NCI-H2196 treated with DMSO at 0.1 percent for 48 hours (cell line): ENCODE data around the gene LCTL.

ENCODE experiments used
- DNase-seq: peaks from one replicate; lab custom pipeline; 2025; ENCODE audit not compliant: unreplicated experiment; lab: John Stamatoyannopoulos, UW

LCTL gene, protein sequence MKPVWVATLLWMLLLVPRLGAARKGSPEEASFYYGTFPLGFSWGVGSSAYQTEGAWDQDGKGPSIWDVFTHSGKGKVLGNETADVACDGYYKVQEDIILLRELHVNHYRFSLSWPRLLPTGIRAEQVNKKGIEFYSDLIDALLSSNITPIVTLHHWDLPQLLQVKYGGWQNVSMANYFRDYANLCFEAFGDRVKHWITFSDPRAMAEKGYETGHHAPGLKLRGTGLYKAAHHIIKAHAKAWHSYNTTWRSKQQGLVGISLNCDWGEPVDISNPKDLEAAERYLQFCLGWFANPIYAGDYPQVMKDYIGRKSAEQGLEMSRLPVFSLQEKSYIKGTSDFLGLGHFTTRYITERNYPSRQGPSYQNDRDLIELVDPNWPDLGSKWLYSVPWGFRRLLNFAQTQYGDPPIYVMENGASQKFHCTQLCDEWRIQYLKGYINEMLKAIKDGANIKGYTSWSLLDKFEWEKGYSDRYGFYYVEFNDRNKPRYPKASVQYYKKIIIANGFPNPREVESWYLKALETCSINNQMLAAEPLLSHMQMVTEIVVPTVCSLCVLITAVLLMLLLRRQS

DNA sequence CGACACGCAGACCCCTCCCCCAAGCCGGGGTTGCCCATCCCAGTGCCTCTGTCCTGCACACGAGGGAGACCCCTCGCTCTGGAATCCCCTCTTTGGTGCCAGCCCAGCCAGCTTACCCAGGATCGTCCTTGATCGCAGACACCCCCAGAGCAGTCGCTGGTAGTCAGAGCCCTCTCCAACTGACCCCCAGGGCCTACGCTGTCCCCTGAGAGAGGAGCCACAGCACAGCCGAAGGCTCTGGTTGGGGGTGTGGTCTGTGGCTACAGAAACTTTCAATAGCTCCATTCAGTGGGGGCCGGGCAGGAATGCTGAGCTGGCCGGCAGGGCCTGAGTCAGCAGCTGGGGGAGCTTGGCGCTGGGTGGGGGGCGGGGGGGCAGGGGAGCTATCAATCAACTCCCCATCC lies at the start of gene LCTL:
Gene LCTL (minus strand): TSS at position 258 of the 404 bp plus-strand sequence. CDS start 633 bp downstream, outside the sequence.
- DNase-seq = no peak

DNA sequence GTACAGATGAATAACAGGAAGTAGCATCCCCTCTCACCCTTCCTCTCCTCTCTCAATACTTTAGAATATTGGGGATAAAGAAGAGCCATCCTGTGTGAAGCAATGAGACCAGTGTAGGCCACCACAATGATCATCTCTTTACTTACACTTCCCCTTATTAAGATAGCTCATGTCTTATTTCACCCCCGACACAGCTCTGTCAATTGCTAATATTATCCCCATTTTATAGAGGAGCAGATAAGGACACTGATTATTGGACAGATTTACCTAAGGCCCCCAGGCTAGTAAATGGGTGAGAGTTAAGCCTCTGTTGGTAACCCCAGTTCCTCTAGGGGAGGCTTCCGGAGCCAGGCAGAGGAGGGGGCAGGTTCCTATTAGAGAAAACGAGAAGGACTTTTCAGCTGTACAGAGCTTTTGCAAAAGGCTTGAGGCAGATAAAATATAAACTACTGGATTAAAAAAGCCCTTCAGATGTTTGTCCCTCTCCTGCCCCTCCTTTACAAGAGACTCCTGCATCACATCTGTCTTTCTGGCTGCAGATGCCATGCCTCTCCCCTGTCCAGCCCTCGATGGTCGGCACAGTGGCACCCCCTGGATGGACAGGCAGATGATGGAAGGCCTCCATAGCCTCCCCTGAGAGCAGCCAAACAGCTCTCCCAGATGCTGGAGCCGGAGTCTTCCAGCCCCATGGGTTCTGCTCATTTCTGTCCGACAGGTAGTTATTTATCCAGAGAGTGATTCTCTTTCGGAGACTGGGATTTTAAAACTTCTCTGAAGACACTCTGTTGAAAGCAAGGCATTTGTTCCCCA lies 49.4 kb upstream of the LCTL start:
- no peak for DNase-seq

DNA sequence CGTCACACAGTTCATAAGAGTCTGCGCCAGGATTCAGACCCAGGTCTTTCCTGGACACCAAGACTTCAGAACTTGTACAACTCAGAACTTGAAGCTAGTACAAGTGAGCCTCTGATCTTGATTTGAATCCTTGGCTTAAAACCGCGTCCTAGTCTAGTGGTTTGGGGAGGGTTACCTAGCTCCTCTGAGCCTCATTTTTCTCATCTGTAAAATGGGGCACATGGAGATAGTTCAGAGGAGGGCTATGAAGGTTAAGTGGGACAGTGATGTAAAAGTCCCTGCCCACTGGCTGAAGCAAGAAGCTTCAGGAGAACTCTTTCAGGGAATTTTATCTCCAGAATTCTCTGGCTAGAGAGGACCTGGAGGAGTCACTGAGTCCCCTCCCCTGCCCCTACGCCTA lies 48.7 kb upstream of the LCTL start:
- DNase-seq = no peak

DNA sequence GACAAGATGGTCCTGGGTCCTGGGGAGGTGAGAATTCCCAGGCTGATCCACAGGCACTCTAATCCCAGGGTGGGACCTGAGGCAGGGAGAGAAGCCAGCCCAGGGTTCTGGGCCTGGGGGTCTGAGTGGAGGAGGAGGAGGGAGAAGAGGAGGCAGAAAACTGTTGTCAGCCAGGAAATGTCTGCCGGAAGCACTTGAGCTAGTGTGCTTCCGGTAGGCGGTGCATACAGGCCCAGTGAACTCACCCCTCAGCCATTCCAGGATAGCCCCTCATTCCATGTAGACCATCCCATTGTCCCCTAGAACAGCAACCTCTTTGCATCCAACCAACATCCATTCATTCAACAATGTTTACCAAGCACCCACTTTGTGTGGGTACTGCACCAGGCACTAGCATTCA lies 47.9 kb upstream of the LCTL start:
- no peak for DNase-seq

DNA sequence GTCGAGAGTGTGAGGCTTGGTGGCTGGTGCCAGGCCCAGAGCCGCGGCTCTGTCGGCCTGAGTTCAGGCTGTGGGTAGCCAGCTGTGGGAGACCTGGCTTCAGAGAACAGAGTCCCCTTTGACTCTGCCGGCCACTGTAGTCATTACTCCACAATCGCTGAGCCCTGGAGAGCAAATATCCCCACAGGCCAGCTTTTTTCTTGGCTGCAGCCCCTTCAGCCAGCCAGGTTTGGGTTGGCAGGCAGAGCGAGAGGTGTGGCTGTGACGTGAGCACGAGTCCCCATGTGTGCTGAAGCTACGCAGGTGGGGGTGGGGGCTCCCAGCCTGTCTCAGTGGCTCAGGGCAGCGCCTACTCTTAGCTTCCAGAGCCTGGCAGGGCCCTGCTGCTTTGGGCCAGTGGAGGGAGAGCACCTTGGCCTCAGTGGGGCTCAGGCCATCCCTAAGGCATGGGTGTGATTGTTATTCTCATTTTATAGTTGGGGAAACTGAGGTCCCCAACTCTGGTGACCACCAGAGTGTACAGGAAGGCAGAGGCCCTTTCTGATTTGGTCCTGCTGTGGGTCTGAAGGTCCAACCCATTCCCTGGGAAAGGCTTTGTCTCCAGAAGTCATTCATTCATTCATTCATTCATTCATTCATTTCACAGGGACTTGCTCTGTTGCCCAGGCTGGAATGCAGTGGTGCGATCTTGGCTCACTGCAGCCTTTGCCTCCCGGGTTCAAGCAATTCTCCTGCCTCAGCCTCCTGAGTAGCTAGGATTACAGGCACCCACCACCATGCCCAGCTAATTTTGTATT lies 45.7 kb upstream of the LCTL start:
- no peak for DNase-seq

DNA sequence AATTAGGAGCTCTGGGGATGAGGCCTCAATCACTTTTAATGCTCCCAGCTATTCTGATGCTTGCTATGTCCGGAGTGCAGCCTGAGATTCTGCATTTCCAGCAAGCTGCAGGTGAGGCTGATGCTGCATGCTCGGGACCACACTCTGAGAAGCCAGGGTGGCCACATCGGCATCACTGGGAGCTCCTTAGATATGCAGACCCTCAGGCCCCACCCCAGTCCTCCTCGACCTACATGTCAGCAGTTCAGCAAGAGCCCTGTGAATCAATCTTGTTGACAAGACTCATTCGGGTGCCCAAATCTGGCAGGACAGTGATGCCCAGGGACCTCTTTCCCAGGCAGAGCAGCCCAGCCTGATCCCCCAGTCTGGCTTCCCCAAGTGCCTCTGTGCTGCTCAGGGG lies 44.1 kb upstream of the LCTL start:
- DNase-seq = no peak

DNA sequence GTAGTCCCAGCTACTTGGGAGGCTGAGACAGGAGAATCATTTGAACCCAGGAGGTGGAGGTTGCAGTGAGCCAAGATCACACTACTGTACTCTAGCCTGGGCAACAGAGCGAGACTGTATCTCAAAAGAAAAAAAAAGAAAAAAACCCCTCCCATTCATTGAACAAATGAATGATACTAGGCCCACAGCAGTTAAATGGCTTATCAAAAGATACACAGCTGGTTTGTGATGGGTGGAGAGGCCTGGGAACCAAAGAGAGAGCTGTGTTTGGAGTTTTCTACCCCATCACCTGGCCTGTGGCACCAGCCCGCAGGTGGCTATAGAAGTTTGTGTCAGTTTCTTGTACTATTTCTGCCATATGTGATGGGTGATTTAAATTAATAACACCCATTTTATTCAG lies 43.1 kb upstream of the LCTL start:
- no peak for DNase-seq

DNA sequence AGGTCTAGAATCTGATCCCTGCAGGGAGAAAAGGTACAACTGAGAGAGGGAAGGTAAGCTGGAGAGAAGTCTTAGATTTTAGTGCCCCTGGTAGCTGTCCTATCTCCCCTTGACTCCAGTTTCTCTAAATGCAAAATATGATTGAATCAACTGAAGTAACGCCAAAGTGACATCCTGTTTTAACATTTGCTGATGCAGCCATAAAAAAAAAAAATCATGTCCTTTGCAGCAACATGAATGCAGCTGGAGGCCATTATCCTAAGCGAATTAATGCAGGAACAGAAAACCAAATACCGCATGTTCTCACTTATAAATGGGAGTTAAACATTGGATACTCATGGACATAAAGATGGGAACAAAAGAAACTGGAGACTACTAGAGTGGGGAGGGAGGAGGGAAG lies 42.4 kb upstream of the LCTL start:
- DNase-seq = no peak

DNA sequence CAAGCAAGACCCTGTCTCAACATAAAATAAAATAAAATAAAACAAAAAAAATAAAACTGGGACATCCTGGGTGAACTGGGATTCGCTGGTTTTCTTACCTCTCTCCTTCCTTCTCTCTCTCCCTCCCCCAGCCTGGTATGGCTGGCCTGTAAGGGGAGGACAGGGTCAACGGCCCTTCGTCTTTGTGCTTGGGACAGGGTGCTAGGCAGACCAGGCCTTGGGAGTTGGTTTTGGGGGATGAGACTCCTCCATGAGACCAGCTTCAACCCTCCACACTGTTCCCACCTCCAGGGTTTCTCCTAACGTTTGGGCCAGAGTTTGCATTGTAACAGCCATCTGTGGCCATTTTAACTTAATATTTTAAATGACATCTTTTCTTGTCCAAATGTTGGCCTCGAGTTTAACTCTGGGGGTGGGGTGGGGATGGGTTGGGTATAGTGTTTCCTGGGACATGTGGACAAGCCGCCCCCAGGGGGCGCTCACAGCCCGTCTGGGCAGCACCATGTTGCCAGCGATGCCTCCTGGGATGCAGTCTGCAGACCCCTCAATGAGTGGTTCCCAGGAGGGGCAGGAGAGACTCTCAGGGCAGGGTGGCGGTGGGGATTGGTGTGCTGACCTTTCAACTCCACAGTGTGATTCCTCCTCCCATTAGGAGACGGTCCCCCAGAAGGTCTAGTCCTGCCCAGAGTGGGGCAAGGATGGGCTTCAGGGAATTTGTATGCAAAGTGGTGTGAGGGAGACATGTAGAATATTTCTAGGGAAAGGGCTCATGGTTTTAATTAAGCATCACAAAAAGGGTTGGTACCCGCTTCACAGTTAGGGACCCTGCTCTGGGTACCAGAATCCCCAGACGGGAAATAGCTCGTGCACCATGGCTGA lies 37.7 kb upstream of the LCTL start:
- DNase-seq = no peak

DNA sequence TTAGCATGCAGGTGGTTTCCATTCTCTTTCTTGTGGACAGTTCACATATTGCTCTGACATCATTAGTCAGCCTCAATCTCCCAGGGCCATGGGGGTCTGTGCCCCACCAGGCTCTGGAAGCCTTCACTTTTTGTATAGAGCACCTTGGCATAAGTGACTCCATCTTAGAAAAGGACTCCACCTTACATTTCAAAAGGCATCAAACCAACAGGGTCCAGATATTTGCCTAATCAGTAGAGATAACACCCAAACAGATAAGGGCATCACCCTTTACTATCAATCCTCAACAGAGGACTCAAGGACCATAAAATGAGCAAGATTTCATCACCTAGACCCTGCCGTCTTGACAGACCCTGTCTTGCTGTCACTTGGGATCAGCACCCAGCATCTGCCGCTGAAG lies 35.7 kb upstream of the LCTL start:
- DNase-seq = no peak

DNA sequence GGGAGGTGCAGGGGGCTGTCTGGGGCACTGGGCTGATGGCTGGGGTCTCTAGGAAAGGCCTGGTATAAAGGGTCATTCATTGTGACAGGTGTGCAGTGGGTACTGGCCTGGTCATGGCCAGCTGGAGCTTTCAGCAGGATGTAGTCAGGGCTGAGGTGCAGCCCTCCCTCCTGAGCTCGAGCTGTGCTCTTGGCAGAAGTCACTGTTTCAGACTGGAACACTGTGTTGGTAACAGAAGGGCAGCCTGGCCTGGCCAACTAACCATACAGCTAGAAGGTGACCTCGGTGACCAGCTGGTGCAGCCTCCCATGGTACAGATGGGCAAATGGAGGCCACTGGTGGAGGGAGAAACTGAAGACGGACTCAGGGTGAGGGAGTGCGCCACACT lies 34.4 kb upstream of the LCTL start:
- DNase-seq = no peak

DNA sequence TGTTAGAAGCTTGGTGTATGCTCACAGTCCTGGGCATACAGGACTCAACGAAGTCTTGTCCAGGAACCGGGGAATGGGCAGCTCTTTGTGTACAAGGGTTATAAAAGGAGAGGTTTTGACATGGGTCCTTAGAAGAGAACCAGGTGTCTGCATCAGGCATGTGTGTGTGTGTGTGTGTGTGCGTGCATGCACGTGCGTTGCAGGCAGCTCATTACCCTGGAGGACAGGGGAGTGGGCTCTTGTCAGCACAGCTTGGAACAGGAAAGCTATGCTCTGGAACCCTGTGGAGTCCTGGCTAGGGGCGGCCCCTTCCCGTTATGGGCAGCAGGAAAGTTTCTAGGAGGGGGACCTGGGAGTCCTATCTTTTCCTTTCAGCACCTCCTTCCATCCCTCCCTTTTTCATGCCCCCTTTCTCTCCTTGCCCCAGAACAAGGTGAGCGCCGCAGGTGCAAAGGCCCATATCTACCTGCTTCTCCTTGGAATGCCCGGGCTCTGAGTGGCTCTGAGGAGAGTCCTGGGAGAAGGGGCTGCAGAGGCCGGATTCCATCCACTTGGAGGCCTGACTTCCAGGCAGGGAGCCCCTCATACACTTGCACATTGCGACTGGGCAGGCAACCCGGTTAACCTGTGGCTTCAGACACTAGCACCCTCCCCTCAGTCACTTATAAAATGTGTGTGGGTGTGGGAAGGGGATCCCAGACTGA lies 33.9 kb upstream of the LCTL start:
- DNase-seq = no peak

DNA sequence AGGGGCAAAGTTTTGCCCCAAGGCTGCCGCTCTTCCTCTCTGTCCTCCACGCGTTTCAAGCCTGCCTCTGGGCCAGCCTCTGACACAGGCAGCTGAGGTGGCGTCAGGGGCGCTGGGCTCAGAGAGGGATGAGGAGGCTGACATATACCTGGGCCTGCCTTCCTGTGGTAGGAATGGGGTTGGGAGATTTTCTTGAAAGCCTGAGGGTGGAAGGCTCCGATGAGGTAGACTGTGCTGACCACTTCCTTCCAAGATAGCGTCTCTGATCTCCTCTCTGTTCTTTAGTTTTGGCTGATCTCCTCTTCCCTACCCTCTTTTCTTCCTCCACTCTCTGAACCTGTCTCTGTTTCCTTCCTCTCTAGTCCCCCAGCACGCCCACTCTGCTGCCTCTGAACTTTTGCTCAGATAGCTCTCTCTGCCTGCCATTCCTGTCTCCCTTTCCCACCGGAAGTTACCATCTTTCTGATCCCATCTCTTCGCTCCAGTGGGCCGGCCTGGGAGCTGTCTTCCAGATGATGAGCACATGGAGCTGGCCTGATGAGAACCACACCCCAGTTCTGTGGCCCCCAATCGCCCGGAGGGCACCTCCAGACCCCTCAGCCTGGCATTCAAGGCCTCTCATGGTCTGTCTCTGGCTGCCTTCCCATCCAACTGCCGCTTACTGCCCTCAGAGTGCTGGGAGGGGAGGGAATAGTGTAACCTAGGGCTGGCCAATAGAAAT lies 32.5 kb upstream of the LCTL start:
- no peak for DNase-seq

DNA sequence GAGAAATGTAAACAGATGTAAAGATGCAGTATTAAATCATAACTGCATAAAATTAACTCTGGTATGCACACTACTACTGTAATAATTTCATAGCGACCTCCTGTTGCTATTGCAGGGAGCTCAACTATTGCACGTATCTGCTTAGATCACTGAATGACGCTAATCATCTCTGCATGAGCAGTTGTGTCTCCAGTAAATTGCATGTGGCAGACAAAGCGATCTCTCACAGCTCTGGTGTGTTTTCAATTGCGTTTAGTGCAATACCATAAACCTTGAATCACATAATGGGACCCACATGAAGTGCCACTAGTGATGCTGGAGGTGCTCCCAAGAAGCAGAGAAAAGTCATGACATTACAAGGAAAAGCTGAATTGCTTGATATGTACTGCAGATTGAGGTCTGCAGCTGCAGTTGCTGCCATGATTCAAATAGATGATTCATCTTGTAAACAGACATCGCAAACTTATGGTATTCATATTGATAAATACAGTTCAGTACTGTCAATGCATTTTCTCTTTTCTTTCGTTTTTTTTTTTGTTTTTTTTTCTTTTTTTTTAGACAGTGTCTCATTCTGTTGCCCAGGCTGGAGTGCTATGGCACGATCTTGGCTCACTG lies 30.2 kb upstream of the LCTL start:
- DNase-seq = no peak

DNA sequence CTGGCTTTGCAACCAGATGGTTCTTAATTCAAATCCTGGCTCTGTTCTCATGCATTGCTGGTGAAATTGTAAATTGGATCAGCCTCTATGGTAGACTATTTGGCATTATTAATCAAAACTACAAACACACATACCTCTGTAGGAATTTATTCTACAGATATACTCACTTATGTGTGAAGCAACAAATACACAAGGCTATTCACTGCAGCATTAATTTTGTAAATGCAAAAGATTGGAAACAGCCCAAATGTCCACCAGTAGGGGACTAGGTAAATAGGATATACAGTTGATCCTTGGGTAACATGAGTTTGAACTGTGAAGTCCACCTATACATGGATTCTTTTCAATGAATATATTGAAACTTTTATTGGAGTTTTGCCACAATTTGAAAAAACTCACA lies 29.5 kb upstream of the LCTL start:
- no peak for DNase-seq

DNA sequence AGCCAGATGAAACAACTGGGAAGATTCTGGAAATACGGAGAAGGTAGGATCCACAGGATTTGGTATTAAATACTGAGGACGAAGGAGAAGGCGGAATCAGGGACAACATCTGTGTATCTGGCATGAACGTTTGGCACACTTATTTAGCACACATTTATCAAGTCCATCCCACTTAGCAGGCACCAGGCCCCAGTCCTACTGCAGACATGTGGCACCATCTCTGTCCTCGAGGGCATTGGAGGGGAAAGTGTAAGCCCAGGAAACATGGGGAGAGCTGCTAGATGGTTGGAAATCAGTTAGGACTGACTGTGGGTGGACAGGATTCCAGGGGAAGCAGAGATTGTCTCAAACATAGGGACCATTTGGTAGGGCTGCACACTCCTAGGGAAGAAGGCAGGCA lies 29.0 kb upstream of the LCTL start:
- no peak for DNase-seq

DNA sequence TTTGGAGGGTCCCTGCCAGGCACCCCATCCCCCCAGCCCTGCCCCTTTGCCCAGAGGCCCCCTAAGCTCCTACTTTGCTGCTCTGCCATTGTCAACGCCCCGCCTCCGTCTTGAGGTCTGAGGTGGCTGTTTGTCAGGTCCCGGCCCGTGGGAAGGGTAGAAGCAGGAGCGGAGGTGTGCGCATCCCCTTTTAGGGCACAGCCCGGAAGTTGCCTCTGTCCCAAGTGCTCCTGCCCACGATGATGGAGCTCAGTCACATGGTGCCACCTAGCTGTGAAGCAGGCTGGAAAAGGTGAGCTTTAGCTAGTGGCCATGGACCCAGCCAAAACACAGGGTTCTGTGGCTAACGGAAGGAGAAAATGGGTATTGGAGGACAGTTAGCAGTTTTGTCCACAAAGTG lies 28.5 kb upstream of the LCTL start:
- no peak for DNase-seq

DNA sequence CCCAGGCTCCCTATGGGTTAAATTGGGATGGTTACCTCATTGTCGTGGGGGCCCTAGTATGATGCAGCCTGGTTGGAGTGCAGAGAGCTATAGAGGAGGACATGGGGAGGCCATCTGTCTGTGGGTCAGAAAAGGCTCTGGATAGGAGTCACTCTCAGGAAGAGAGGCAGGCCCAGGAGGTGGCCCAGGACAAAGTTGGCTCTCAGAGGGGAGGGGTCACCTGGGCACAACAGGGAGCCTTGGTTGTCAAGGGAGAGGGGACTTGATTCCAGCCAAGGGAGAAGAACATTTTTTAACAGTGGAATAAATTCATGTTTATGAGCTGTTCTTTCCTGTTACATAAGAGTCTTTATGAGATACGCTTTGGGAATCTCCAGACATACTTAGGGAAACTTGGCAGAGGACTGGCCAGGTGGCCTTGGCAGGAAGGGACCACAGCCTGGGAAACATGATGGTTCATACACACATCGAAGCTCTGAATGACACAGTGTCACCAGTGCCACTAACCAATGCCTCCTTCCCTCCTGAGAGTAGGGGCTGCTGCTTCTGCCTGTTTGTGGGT lies 27.5 kb upstream of the LCTL start:
- no peak for DNase-seq
